AG09319 (cell line): Measurements from ENCODE around the gene F5.

Source experiments
- DNase-seq: peaks from one replicate; pipeline ENCODE4 v3.0.0-alpha.2; 2010; ENCODE audit warnings: low read depth; ENCODE audit errors: extremely low read depth
- CTCF ChIP-seq: IDR thresholded peaks from 2 replicates; pipeline ENCODE4 v1.5.1; 2011; ENCODE audit warnings: low read depth, mild to moderate bottlenecking, inconsistent platforms, low read length, moderate library complexity

Gene F5

GRCh38 chr1:169563650-169564049, 22.6 kb downstream of the F5 start:
- DNase-seq, result no peak
- TF ChIP-seq CTCF, result no peak

- no peak for DNase-seq
- no peak for TF ChIP-seq CTCF
Observed at GRCh38 chr1:169563019-169563615, 23.2 kb downstream of the F5 start.

- no peak for TF ChIP-seq CTCF
- no peak for DNase-seq
Observed at GRCh38 chr1:169561692-169562091, 24.6 kb downstream of the F5 start.

- no peak for TF ChIP-seq CTCF
- no peak for DNase-seq
Observed at GRCh38 chr1:169557131-169557530, 29.1 kb downstream of the F5 start.

- peak; percentile 2 for DNase-seq
- peak; percentile 47 for TF ChIP-seq CTCF
Observed at GRCh38 chr1:169550294-169550693, 36.0 kb downstream of the F5 start.

GRCh38 chr1:169548282-169548681, 38.0 kb downstream of the F5 start:
- TF ChIP-seq CTCF, result no peak
- DNase-seq, result no peak

- peak; percentile 78 for TF ChIP-seq CTCF
- DNase-seq, result peak; percentile 54
Observed at GRCh38 chr1:169546087-169546995, 39.9 kb downstream of the F5 start.
